HEK293 (cell line): ENCODE data around the gene SLIT1.

Source experiments
- CTCF ChIP-seq: fragments of 450-650 bp; formaldehyde crosslinking; IDR thresholded peaks from 2 replicates; pipeline ENCODE4 v1.5.1; 2016; ENCODE audit warnings: missing biosample characterization, missing genetic modification characterization
- INSM2 ChIP-seq: fragments of 450-650 bp; formaldehyde crosslinking; IDR thresholded peaks from 2 replicates; pipeline ENCODE4 v1.5.1; 2016; ENCODE audit warnings: missing biosample characterization, missing genetic modification characterization
- KLF10 ChIP-seq: fragments of 450-650 bp; IDR thresholded peaks from 2 replicates; pipeline ENCODE4 v1.5.1; 2018; ENCODE audit warnings: missing biosample characterization, mild to moderate bottlenecking, missing genetic modification characterization
- KLF9 ChIP-seq: fragments of 450-650 bp; formaldehyde crosslinking; IDR thresholded peaks from 2 replicates; pipeline ENCODE4 v1.5.1; 2016; ENCODE audit warnings: missing biosample characterization, missing genetic modification characterization, low read depth
- OVOL3 ChIP-seq: fragments of 450-650 bp; formaldehyde crosslinking; IDR thresholded peaks from 2 replicates; pipeline ENCODE4 v1.5.1; 2016; ENCODE audit warnings: missing biosample characterization, missing genetic modification characterization
- REPIN1 ChIP-seq: fragments of 450-650 bp; formaldehyde crosslinking; IDR thresholded peaks from 2 replicates; pipeline ENCODE4 v1.5.1; 2017; ENCODE audit warnings: missing biosample characterization, missing genetic modification characterization, low read depth
- TSHZ1 ChIP-seq: fragments of 450-650 bp; formaldehyde crosslinking; IDR thresholded peaks from 2 replicates; pipeline ENCODE4 v1.5.1; 2016; ENCODE audit warnings: missing biosample characterization, missing genetic modification characterization, borderline replicate concordance
- ZBTB26 ChIP-seq: fragments of 450-650 bp; formaldehyde crosslinking; optimal IDR thresholded peaks from 2 replicates; pipeline ENCODE3; 2016; ENCODE audit warnings: missing biosample characterization, mild to moderate bottlenecking, missing genetic modification characterization
- ZBTB8A ChIP-seq: fragments of 450-650 bp; formaldehyde crosslinking; IDR thresholded peaks from 2 replicates; pipeline ENCODE4 v1.5.1; 2016; ENCODE audit warnings: missing biosample characterization, missing genetic modification characterization
- ZFHX2 ChIP-seq: fragments of 450-650 bp; formaldehyde crosslinking; conservative IDR thresholded peaks from 2 replicates; pipeline ENCODE4 v1.5.1; 2016; ENCODE audit warnings: missing biosample characterization, missing genetic modification characterization
- ZNF114 ChIP-seq: fragments of 450-650 bp; formaldehyde crosslinking; IDR thresholded peaks from 2 replicates; pipeline ENCODE4 v1.5.0; 2017; ENCODE audit warnings: missing biosample characterization, missing genetic modification characterization
- ZNF133 ChIP-seq: fragments of 450-650 bp; formaldehyde crosslinking; IDR thresholded peaks from 2 replicates; pipeline ENCODE4 v1.5.1; 2016; ENCODE audit warnings: missing biosample characterization, missing genetic modification characterization
- ZNF157 ChIP-seq: fragments of 450-650 bp; formaldehyde crosslinking; IDR thresholded peaks from 2 replicates; pipeline ENCODE4 v1.5.1; 2016; ENCODE audit warnings: missing biosample characterization, missing genetic modification characterization
- ZNF16 ChIP-seq: fragments of 450-650 bp; formaldehyde crosslinking; IDR thresholded peaks from 2 replicates; pipeline ENCODE4 v1.5.1; 2016; ENCODE audit warnings: low read depth, missing biosample characterization, missing genetic modification characterization
- ZNF18 ChIP-seq: fragments of 450-650 bp; formaldehyde crosslinking; IDR thresholded peaks from 2 replicates; pipeline ENCODE4 v1.5.1; 2016; ENCODE audit warnings: missing biosample characterization, missing genetic modification characterization
- ZNF223 ChIP-seq: fragments of 450-650 bp; formaldehyde crosslinking; IDR thresholded peaks from 2 replicates; pipeline ENCODE4 v1.5.1; 2016; ENCODE audit warnings: missing biosample characterization, missing genetic modification characterization
- ZNF354C ChIP-seq: fragments of 450-650 bp; formaldehyde crosslinking; IDR thresholded peaks from 2 replicates; pipeline ENCODE4 v1.5.1; 2016; ENCODE audit warnings: missing biosample characterization, missing genetic modification characterization, low read depth, borderline replicate concordance
- ZNF362 ChIP-seq: fragments of 450-650 bp; formaldehyde crosslinking; IDR thresholded peaks from 2 replicates; pipeline ENCODE4 v1.5.1; 2016; ENCODE audit warnings: missing biosample characterization, missing genetic modification characterization
- ZNF366 ChIP-seq: fragments of 450-650 bp; formaldehyde crosslinking; conservative IDR thresholded peaks from 2 replicates; pipeline ENCODE4 v1.5.1; 2016; ENCODE audit warnings: missing biosample characterization, missing genetic modification characterization
- ZNF404 ChIP-seq: fragments of 450-650 bp; formaldehyde crosslinking; IDR thresholded peaks from 2 replicates; pipeline ENCODE4 v1.5.1; 2017; ENCODE audit warnings: missing biosample characterization, missing genetic modification characterization
- ZNF473 ChIP-seq: fragments of 450-650 bp; formaldehyde crosslinking; IDR thresholded peaks from 2 replicates; pipeline ENCODE4 v1.5.1; 2017; ENCODE audit warnings: missing biosample characterization, missing genetic modification characterization
- ZNF521 ChIP-seq: fragments of 450-650 bp; formaldehyde crosslinking; IDR thresholded peaks from 2 replicates; pipeline ENCODE4 v1.5.1; 2017; ENCODE audit warnings: missing biosample characterization, mild to moderate bottlenecking, missing genetic modification characterization
- ZNF580 ChIP-seq: fragments of 450-650 bp; formaldehyde crosslinking; IDR thresholded peaks from 2 replicates; pipeline ENCODE4 v1.5.1; 2016; ENCODE audit warnings: missing biosample characterization, missing genetic modification characterization
- ZNF629 ChIP-seq: fragments of 450-650 bp; formaldehyde crosslinking; IDR thresholded peaks from 2 replicates; pipeline ENCODE4 v1.5.1; 2017; ENCODE audit warnings: missing biosample characterization, missing genetic modification characterization
- ZNF677 ChIP-seq: fragments of 450-650 bp; IDR thresholded peaks from 2 replicates; pipeline ENCODE4 v1.5.0; 2018; ENCODE audit warnings: missing biosample characterization, mild to moderate bottlenecking, missing genetic modification characterization, moderate library complexity
- ZNF791 ChIP-seq: fragments of 450-650 bp; formaldehyde crosslinking; IDR thresholded peaks from 2 replicates; pipeline ENCODE4 v1.5.1; 2016; ENCODE audit warnings: missing biosample characterization, missing genetic modification characterization
- ZNF792 ChIP-seq: fragments of 450-650 bp; formaldehyde crosslinking; IDR thresholded peaks from 2 replicates; pipeline ENCODE4 v1.5.1; 2016; ENCODE audit warnings: missing biosample characterization, missing genetic modification characterization
- ZNF837 ChIP-seq: fragments of 450-650 bp; formaldehyde crosslinking; IDR thresholded peaks from 2 replicates; pipeline ENCODE4 v1.5.1; 2016; ENCODE audit warnings: missing biosample characterization, missing genetic modification characterization

Gene SLIT1

GRCh38 chr10:97024168-97025073 lies 161.3 kb downstream of the SLIT1 start (continued):
- no peak for TF ChIP-seq CTCF (tag by site-specific recombination)
- TF ChIP-seq ZNF404 (tag by site-specific recombination), result no peak
- no peak for TF ChIP-seq ZNF580
- no peak for TF ChIP-seq ZNF16 (tag by site-specific recombination)
- no peak for TF ChIP-seq ZNF133 (tag by site-specific recombination)
- TF ChIP-seq ZNF362, result no peak; the same call in 1 of the 2 replicates
- 0 out of 2 replicates have a peak, but pooled peaks have one; percentile 40 for TF ChIP-seq KLF10 (tag by site-specific recombination)
- TF ChIP-seq ZBTB8A (tag by site-specific recombination), result no peak
- no peak for TF ChIP-seq ZNF366 (tag by site-specific recombination)
- no peak for TF ChIP-seq ZNF521 (tag by site-specific recombination)
- no peak for TF ChIP-seq INSM2 (tag by site-specific recombination)
- 0 out of 2 replicates have a peak, but pooled peaks have one; percentile 57 for TF ChIP-seq ZNF223
- TF ChIP-seq ZNF157, result no peak
- TF ChIP-seq ZNF114 (tag by site-specific recombination), result no peak
- TF ChIP-seq OVOL3 (tag by site-specific recombination), result 0 out of 2 replicates have a peak, but pooled peaks have one; percentile 62
- TF ChIP-seq ZNF18 (tag by site-specific recombination), result 0 out of 2 replicates have a peak, but pooled peaks have one; percentile 24
- no peak for TF ChIP-seq ZNF677 (tag by site-specific recombination)
- no peak for TF ChIP-seq ZBTB26 (tag by site-specific recombination)
- no peak for TF ChIP-seq REPIN1
- TF ChIP-seq ZNF629, result peak; percentile 70
- TF ChIP-seq ZNF792 (tag by site-specific recombination), result no peak
- TF ChIP-seq KLF9 (tag by site-specific recombination), result no peak
- TF ChIP-seq ZNF837, result no peak
- TF ChIP-seq ZNF354C (tag by site-specific recombination), result no peak
- TF ChIP-seq TSHZ1 (tag by site-specific recombination), result no peak
- TF ChIP-seq ZNF791 (tag by site-specific recombination), result no peak
- TF ChIP-seq ZNF473 (tag by site-specific recombination), result no peak
- no peak for TF ChIP-seq ZFHX2 (tag by site-specific recombination)
